Memory B cell (primary cell): ENCODE measurements around the gene GSTM5.

Experiments used
- ATAC-seq: fragments of 150-1000 bp; cut with Tn5 transposase; 2 replicates; pipeline ENCODE4 v1.10.0; 2021; ENCODE audit warnings: low read depth, mild to moderate bottlenecking, moderate library complexity
- DNase-seq, 2 donors: peaks; one replicate each; pipeline ENCODE4 v3.0.0; 2022; ENCODE audit warnings: low spot score in 2 of 2
- H3K27ac Mint-ChIP-seq: one replicate; pipeline ENCODE4 v1.8.0; 2022; ENCODE audit warnings: mild to moderate bottlenecking, moderate library complexity, mixed read lengths
- H3K27me3 Mint-ChIP-seq: one replicate; pipeline ENCODE4 v1.8.0; 2022; ENCODE audit warnings: mixed read lengths
- H3K36me3 Mint-ChIP-seq: one replicate; pipeline ENCODE4 v1.8.0; 2022; ENCODE audit warnings: mild to moderate bottlenecking, mixed read lengths
- H3K4me1 Mint-ChIP-seq: one replicate; pipeline ENCODE4 v1.8.0; 2022; ENCODE audit warnings: mixed read lengths
- H3K4me3 Mint-ChIP-seq: one replicate; pipeline ENCODE4 v1.8.0; 2022; ENCODE audit warnings: mild to moderate bottlenecking, moderate library complexity, mixed read lengths
- H3K9me3 Mint-ChIP-seq: one replicate; pipeline ENCODE4 v1.8.0; 2022; ENCODE audit warnings: mixed read lengths

GSTM5 gene

GRCh38 chr1:109712321-109712864 is 342 bp downstream of the GSTM5 start:
- ATAC-seq (peak; percentile 6), DNase-seq (no peak)
- Mint-ChIP-seq H3K9me3 (peaks cover 11% of the 10 kb centered on the region), H3K4me3 (peak overlapping the region; percentile 28), H3K27me3 (peaks cover 13% of the 10 kb centered on the region), H3K27ac (no peak overlapping the region), H3K36me3 (peaks cover 8% of the 10 kb centered on the region), H3K4me1 (peaks cover 3% of the 10 kb centered on the region)

GRCh38 chr1:109713636-109714035 is 1.6 kb downstream of the GSTM5 start:
- ATAC-seq (no peak), DNase-seq (no peak)
- H3K27ac Mint-ChIP-seq, result no peak overlapping the region
- H3K36me3 Mint-ChIP-seq, result peaks cover 4% of the 10 kb centered on the region
- H3K4me1 Mint-ChIP-seq, result peaks cover 3% of the 10 kb centered on the region
- peaks cover 5% of the 10 kb centered on the region for H3K9me3 Mint-ChIP-seq
- peaks cover 18% of the 10 kb centered on the region for H3K27me3 Mint-ChIP-seq
- H3K4me3 Mint-ChIP-seq, result no peak overlapping the region

GRCh38 chr1:109714661-109715372 is 2.8 kb downstream of the GSTM5 start:
- Mint-ChIP-seq H3K27me3 (peaks cover 18% of the 10 kb centered on the region), H3K4me3 (no peak overlapping the region), H3K9me3 (no peaks in the 10 kb centered on the region), H3K27ac (no peak overlapping the region), H3K36me3 (peaks cover 2% of the 10 kb centered on the region), H3K4me1 (peaks cover 3% of the 10 kb centered on the region)
- ATAC-seq, result no peak
- DNase-seq, result no peak

GRCh38 chr1:109716121-109716520 is 4.1 kb downstream of the GSTM5 start:
- ATAC-seq, result no peak
- Mint-ChIP-seq H3K4me3 (no peak overlapping the region), H3K36me3 (peaks cover 2% of the 10 kb centered on the region), H3K27me3 (peaks cover 18% of the 10 kb centered on the region), H3K4me1 (peaks cover 3% of the 10 kb centered on the region), H3K27ac (no peak overlapping the region), H3K9me3 (no peaks in the 10 kb centered on the region)
- DNase-seq, result no peak

GRCh38 chr1:109716570-109717090 is 4.6 kb downstream of the GSTM5 start:
- no peak overlapping the region for H3K4me3 Mint-ChIP-seq
- peaks cover 18% of the 10 kb centered on the region for H3K27me3 Mint-ChIP-seq
- no peak overlapping the region for H3K27ac Mint-ChIP-seq

GRCh38 chr1:109717729-109718128 is 5.7 kb downstream of the GSTM5 start:
- Mint-ChIP-seq H3K27ac (no peak overlapping the region), H3K36me3 (peaks cover 2% of the 10 kb centered on the region), H3K4me1 (no peaks in the 10 kb centered on the region), H3K4me3 (no peak overlapping the region), H3K9me3 (no peaks in the 10 kb centered on the region), H3K27me3 (peaks cover 17% of the 10 kb centered on the region)
- ATAC-seq (no peak), DNase-seq (no peak)

More at GRCh38 chr1:109716570-109717090, 4.6 kb downstream of the GSTM5 start:
- DNase-seq, result no peak
- Mint-ChIP-seq H3K36me3 (peaks cover 2% of the 10 kb centered on the region), H3K4me1 (peaks cover 3% of the 10 kb centered on the region), H3K9me3 (no peaks in the 10 kb centered on the region)
- ATAC-seq, result no peak

- Mint-ChIP-seq H3K36me3 (peaks cover 2% of the 10 kb centered on the region), H3K4me1 (no peaks in the 10 kb centered on the region), H3K27ac (no peak overlapping the region), H3K27me3 (peaks cover 15% of the 10 kb centered on the region), H3K4me3 (no peak overlapping the region), H3K9me3 (no peaks in the 10 kb centered on the region)
- ATAC-seq, result no peak
- no peak for DNase-seq
Observed at GRCh38 chr1:109718495-109718894, 6.4 kb downstream of the GSTM5 start.

GRCh38 chr1:109719337-109719837 is 7.3 kb downstream of the GSTM5 start:
- no peak for ATAC-seq
- peaks cover 2% of the 10 kb centered on the region for H3K36me3 Mint-ChIP-seq
- H3K4me1 Mint-ChIP-seq, result no peaks in the 10 kb centered on the region
- DNase-seq, result no peak
- H3K4me3 Mint-ChIP-seq, result no peak overlapping the region
- H3K27ac Mint-ChIP-seq, result no peak overlapping the region
- peaks cover 10% of the 10 kb centered on the region for H3K27me3 Mint-ChIP-seq
- no peaks in the 10 kb centered on the region for H3K9me3 Mint-ChIP-seq

- no peak for DNase-seq
- H3K27ac Mint-ChIP-seq, result no peak overlapping the region
- H3K36me3 Mint-ChIP-seq, result peaks cover 2% of the 10 kb centered on the region
- H3K9me3 Mint-ChIP-seq, result no peaks in the 10 kb centered on the region
- no peak for ATAC-seq
- no peaks in the 10 kb centered on the region for H3K4me1 Mint-ChIP-seq
- H3K4me3 Mint-ChIP-seq, result no peak overlapping the region
- peaks cover 11% of the 10 kb centered on the region for H3K27me3 Mint-ChIP-seq
Observed at GRCh38 chr1:109721042-109721441, 9.0 kb downstream of the GSTM5 start.

GRCh38 chr1:109721971-109722370 is 9.9 kb downstream of the GSTM5 start:
- peaks cover 2% of the 10 kb centered on the region for H3K36me3 Mint-ChIP-seq
- no peak for ATAC-seq
- no peak overlapping the region for H3K4me3 Mint-ChIP-seq
- peaks cover 10% of the 10 kb centered on the region for H3K27me3 Mint-ChIP-seq
- H3K9me3 Mint-ChIP-seq, result no peaks in the 10 kb centered on the region
- no peaks in the 10 kb centered on the region for H3K4me1 Mint-ChIP-seq
- H3K27ac Mint-ChIP-seq, result no peak overlapping the region
- DNase-seq, result no peak

- peaks cover 7% of the 10 kb centered on the region for H3K27me3 Mint-ChIP-seq
- no peaks in the 10 kb centered on the region for H3K36me3 Mint-ChIP-seq
- DNase-seq (no peak), ATAC-seq (no peak)
- H3K4me1 Mint-ChIP-seq, result no peaks in the 10 kb centered on the region
- no peak overlapping the region for H3K27ac Mint-ChIP-seq
- no peak overlapping the region for H3K4me3 Mint-ChIP-seq
- no peaks in the 10 kb centered on the region for H3K9me3 Mint-ChIP-seq
Observed at GRCh38 chr1:109722908-109723691, 11.0 kb downstream of the GSTM5 start.

- no peaks in the 10 kb centered on the region for H3K36me3 Mint-ChIP-seq
- H3K27ac Mint-ChIP-seq, result no peak overlapping the region
- ATAC-seq (no peak), DNase-seq (no peak)
- H3K9me3 Mint-ChIP-seq, result no peaks in the 10 kb centered on the region
- no peaks in the 10 kb centered on the region for H3K4me1 Mint-ChIP-seq
- H3K27me3 Mint-ChIP-seq, result peaks cover 7% of the 10 kb centered on the region
- no peak overlapping the region for H3K4me3 Mint-ChIP-seq
Observed at GRCh38 chr1:109724933-109725332, 12.9 kb downstream of the GSTM5 start.

GRCh38 chr1:109725510-109725909 is 13.5 kb downstream of the GSTM5 start:
- no peak overlapping the region for H3K4me3 Mint-ChIP-seq
- peaks cover 7% of the 10 kb centered on the region for H3K27me3 Mint-ChIP-seq
- no peak overlapping the region for H3K27ac Mint-ChIP-seq
- no peaks in the 10 kb centered on the region for H3K36me3 Mint-ChIP-seq
- DNase-seq (no peak), ATAC-seq (no peak)
- no peaks in the 10 kb centered on the region for H3K4me1 Mint-ChIP-seq
- H3K9me3 Mint-ChIP-seq, result no peaks in the 10 kb centered on the region

GRCh38 chr1:109726007-109726406 is 14.0 kb downstream of the GSTM5 start:
- no peaks in the 10 kb centered on the region for H3K4me1 Mint-ChIP-seq
- ATAC-seq, result no peak
- H3K36me3 Mint-ChIP-seq, result no peaks in the 10 kb centered on the region
- no peak overlapping the region for H3K27ac Mint-ChIP-seq
- DNase-seq, result no peak
- H3K4me3 Mint-ChIP-seq, result no peak overlapping the region
- no peaks in the 10 kb centered on the region for H3K9me3 Mint-ChIP-seq
- H3K27me3 Mint-ChIP-seq, result peaks cover 8% of the 10 kb centered on the region
